OCI-LY7 (cell line): ENCODE results near the gene SLCO1B3.

Source experiments
- EZH2phosphoT487 ChIP-seq: fragments of 200-600 bp; sonication (generic); IDR thresholded peaks from 2 replicates; pipeline ENCODE4 v1.6.1; 2018; ENCODE audit warnings: low read depth, borderline replicate concordance, mild to moderate bottlenecking, mixed run types, antibody characterized with exemption, low read length, moderate library complexity, mixed read lengths
- TF ChIP-seq, protein P1 (sequence below): fragments of 200-600 bp; sonication (generic); conservative IDR thresholded peaks from 2 replicates; pipeline ENCODE4 v1.5.1; 2014; ENCODE audit warnings: mild to moderate bottlenecking, antibody characterized with exemption, low read length, moderate library complexity, mixed read lengths

DNA sequence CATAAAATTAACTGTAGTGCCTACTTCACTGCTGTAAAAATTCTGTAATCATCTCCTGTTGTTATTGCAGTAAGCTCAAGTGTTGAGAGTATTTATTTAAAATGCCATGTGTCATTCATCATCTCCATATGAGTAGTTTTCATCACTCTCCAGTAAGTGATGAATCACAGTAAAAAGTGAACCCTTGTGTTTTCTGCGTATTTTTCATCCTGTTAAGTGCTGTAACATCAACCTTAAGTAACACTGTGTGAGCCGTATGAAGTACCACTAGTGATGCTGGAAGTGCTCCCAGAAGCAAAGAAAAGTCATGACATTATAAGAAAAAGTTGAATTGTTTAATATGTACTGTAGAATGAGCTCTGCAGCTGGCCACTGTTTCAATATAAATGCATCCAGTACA is 55.4 kb downstream of the SLCO1B3 start:
- TF ChIP-seq, protein P1, sequence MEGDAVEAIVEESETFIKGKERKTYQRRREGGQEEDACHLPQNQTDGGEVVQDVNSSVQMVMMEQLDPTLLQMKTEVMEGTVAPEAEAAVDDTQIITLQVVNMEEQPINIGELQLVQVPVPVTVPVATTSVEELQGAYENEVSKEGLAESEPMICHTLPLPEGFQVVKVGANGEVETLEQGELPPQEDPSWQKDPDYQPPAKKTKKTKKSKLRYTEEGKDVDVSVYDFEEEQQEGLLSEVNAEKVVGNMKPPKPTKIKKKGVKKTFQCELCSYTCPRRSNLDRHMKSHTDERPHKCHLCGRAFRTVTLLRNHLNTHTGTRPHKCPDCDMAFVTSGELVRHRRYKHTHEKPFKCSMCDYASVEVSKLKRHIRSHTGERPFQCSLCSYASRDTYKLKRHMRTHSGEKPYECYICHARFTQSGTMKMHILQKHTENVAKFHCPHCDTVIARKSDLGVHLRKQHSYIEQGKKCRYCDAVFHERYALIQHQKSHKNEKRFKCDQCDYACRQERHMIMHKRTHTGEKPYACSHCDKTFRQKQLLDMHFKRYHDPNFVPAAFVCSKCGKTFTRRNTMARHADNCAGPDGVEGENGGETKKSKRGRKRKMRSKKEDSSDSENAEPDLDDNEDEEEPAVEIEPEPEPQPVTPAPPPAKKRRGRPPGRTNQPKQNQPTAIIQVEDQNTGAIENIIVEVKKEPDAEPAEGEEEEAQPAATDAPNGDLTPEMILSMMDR: no peak
- no peak for TF ChIP-seq EZH2phosphoT487
